SK-MEL-5 (cell line): ENCODE results near the gene CARD10. TPM values are rescaled to one million over a fixed set of nuclear protein-coding genes. Genes with fewer than 3 reads are reported as not detected.
"Not testable (repeated sequence)": the region's sequence is repeated elsewhere in the genome, so short reads cannot be mapped to it uniquely, and the experiment has no call there.

ENCODE experiments used
- DNase-seq: peaks from one replicate; pipeline ENCODE4 v3.0.0-alpha.2; 2016; ENCODE audit warnings: low read depth, low spot score
- in situ Hi-C: cut with HindIII; loops from 2 replicates; pipeline ENCODE4 v1.10.0; 2016; ENCODE audit warnings: low sequenced_read_pairs, high pct_unique_total_duplicates, low pct_unique_long_range_greater_than_20kb
- total RNA-seq: library from RNA; depleted of rRNA; stranded (reverse); fragments of >200 nt; shearing (Covaris generic); gene quantifications from 2 replicates; pipeline ENCODE4 v1.2.3, GENCODE V29; 2014

The CARD10 gene
- total RNA-seq, 1 experiment from 2014 or later: 2.0 TPM

GRCh38 chr22:37557321-37558001, 38.2 kb upstream of the CARD10 start:
- DNase-seq: no peak
- in situ Hi-C loops: no loop called here

DNA sequence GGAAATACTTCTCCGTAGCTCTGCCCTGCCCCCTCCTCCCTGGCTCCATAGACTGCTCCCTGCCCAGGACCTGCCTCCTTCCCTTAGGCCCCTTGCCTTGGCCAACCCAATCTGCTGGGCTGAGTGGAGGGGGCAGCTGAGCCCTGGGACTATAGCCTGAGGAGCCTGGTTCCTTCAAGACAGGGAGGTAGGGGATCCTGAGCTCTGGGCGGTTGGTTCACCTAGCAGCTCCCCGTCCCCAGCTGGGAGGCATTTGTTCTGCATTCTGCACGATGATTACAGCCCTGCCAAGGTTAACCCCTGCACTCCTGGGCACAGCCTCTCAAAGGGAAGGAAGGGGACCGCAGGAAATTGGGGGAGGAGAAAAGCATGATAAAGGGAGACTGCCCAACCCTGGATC, 37.5 kb upstream of the CARD10 start:
- in situ Hi-C loops: no loop called here
- no peak for DNase-seq

DNA sequence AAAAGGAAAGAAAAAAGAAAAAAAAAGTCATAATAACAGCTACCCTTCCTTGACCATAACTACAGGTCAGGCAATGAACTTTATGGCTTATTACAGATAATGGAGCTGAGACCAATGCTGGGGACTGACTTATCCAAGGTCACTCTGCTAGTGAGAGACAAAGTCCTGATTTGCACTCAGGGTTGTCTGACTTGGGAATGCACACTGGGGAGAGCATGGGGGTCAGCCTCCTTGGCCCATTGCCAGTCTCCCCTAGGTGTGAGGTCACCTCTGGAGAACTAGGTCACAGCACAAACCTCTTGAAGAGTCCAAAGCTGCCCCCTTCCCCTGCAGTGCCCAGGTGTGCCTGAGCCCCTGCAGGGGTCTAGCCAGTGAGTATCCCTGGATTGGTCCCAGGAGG, 35.8 kb upstream of the CARD10 start:
- in situ Hi-C loops: no loop called here
- no peak for DNase-seq

DNA sequence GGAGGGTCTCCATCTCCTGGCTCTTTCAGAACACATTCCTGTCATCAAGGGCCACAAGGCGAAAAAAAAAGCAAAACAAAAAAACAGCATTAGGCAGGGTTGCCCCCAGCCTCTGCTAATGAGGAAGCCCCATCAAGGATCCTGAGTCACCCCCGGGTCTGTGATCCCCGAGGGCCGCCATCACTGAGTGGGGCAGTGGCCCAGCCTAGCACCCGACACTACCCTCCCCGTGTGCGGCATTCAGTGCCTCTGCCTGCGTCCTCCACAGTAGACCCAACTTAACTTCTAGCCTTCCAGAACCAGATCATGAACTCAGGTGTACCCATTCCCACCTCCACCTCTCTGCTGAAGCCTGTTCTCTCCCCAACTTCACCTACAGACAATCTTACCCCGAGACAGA, 34.5 kb upstream of the CARD10 start:
- in situ Hi-C loops: no loop called here
- DNase-seq: no peak

DNA sequence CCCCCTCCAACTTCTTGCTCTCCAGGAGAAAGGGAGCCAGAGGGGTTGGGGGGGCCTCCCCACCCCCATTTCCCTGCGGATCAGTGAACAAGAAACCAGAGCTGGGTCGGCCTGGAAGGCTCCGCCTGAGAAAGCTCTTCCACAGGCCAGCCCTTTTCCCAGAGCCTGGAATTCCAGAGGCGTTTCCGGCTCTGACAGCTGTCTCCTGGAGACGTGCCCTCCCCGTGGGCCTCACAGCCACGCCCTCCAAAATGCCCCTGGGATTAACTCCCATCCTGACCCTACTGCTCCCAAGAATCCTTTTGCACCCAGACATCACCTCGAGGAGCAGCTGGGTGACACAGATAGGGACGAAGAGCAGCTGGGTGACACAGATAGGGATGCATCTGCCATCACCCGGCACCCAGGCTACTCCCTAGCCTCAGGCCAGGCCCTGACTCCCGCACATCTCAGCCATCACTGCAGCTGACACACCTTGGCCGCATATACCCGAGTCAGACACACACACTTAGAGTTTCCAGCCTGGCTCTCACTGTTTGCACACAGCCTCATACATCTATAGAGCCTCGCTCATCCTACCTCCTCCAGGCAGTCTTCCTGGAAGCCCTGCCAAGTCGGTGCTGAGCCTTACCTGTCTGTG, 33.4 kb upstream of the CARD10 start:
- in situ Hi-C loops: no loop called here
- DNase-seq: no peak

DNA sequence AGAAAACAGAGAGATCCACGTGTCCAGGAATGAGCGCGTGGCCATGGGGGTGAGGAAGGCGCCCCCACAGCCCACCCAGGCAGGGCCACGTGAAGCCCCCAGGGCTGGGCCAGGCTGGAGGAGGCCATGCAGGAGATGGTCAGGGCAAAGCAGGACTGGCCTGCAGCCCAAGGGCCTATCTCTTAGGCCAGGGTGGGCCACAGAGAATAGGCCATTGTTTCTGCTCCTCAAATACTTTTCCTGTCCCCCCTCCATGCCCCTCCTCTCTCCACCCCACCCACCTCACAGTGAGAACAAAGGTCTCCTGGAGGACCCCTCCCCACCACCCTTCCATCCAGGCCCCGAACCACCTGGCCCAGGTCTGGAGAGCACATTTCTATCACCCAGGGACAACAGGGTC, 32.8 kb upstream of the CARD10 start:
- in situ Hi-C loops: no loop called here
- no peak for DNase-seq

- in situ Hi-C loops, DNase-seq: not testable (repeated sequence)
Observed at GRCh38 chr22:37550921-37551320, 31.7 kb upstream of the CARD10 start.

- DNase-seq: no peak
- in situ Hi-C loops: no loop called here
Observed at GRCh38 chr22:37549704-37550059, 30.5 kb upstream of the CARD10 start.

GRCh38 chr22:37547251-37547741, 28.1 kb upstream of the CARD10 start:
- no peak for DNase-seq
- in situ Hi-C loops: no loop called here

DNA sequence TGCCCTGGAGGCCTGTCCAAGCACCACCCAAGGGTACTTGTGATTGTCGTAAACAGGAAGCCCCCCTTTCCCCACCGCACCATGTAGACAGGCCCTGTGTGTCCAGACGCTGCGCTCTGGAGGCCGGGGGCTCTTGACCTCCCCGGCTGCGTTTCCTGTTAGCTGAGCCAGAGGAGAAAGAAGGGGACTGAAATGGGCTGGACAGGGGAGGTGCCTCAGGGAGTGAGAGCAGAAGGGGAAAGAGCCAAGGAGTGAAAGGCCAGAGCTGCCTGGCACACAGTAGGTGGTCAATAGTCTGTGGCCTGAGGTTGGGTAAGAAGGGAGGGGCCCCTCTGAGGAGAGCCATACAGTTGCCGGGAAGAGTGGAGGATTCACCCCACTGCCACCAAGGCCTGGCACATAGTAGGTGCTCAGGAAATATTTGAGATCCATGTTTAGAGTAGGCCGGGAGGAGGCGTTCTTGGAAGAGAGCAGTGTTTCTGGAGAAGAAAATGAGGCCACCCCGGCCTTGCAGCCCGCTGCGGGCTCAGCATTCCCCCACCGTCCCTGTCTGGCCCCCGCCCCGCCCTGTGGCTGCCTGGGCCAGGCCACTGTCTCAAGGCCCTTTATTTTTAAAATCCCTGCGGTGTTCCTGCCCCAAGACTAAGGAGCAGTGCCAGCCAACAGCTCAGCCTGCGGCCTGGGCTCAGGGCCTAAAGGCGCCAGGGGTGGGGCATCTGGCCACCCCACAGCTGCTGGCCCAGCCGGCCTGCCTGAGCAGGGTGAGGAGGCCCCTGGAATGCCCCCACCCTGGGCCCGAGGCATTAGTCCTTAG, 27.4 kb upstream of the CARD10 start:
- DNase-seq: no peak
- in situ Hi-C loops: no loop called here

DNA sequence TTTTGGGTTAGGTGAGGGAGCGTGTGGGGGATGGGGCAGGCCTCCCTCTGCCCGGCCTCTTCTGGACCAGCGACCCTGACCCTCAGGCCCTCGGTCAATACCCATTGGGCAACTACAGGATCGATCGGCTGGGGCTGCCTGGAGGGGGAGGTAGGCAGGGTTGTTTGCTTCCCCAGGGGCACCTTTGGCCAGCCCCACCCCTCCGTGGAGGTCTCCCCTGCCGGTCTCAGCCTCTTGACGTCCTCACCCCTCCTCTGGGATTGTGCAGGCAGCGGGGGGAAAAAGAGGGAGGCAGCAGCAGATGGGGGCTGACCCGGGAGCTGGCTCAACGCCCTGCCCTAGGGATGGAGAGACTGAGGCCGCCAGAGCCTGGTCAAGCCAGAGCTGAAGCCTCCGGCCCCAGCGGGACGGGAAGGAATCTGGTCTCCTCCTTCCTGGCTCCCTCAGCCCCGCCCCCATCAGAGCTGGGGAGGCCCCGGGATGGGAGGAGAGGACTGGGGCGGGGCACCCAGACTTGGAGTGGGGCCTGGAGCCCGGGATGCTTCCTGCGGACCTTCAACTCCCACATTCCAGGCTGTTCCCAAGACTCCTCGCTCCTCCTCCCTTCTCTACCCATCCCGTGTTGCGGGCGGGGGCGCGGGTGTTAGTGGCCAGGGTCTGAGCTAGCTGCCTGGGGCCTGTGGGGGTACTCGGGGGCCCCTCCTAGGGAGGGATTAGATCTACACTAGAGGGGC, 26.7 kb upstream of the CARD10 start:
- no peak for DNase-seq
- in situ Hi-C loops: no loop called here

GRCh38 chr22:37544955-37545702, 25.9 kb upstream of the CARD10 start:
- in situ Hi-C loops: no loop called here
- peak; percentile 86 for DNase-seq

- DNase-seq: no peak
- in situ Hi-C loops: no loop called here
Observed at GRCh38 chr22:37542959-37543358, 23.7 kb upstream of the CARD10 start.

DNA sequence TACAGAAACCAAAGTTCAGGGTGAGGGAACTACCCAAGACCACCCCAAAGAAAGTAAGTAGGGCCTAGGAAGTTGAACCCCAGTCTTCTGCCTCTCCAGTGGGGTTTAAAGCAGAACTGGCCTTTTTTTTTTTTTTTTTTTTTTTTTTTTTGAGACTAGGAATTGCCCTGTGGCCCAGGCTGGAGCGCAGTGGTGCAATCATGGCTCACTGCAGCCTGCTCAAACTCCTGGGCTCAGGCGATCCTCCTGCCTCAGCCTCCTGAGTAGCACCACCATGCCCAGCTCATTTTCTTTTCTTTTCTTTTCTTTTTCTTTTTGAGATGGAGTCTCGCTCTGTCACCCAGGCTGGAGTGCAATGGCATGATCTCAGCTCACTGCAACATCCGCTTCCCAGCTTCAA, 23.2 kb upstream of the CARD10 start:
- in situ Hi-C loops, DNase-seq: not testable (repeated sequence)

- DNase-seq, in situ Hi-C loops: not testable (repeated sequence)
Observed at GRCh38 chr22:37539790-37540189, 20.6 kb upstream of the CARD10 start.

DNA sequence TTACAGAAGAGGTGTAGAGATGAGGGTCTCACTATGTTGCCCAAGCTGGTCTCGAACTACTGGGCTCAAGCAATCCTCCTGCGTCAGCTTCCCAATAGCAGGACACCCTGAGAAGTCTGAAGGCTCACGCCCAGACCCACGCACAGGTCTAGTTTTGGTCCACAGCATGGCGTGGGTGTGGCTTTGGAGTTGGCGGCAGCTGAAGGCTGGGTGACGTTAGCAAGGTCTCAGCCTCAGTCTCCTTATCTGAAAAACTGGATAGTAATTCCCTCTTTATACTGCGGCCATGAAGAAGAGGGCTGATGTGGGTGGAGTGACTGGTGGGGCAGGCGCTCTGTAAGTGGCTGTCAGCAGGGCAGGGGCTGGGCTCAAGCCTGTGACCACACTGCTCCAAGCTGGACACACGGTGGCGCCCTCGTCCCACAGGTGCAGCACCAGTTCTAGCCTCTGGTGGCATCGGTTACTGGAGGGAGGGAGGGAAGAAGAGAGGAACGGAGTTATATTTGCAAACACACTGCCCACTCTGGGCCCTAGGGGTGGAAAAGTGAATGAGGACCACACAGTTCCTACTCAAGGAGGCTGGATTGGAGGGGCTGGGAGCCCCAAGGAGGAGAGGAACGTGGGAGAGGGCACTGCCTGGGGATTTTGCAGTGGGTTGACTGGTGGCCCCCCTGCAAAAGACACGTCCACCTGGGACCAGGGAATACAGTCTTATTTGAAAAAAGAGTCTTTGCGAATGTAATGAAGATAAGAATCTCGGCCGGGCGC, 19.6 kb upstream of the CARD10 start:
- in situ Hi-C loops: no loop called here
- DNase-seq: peak; percentile 96

GRCh38 chr22:37535159-37535558, 15.9 kb upstream of the CARD10 start:
- DNase-seq: no peak
- in situ Hi-C loops: no loop called here
